HAP-1 (cell line): ENCODE data around the gene NHS.

Experiments
- DNase-seq, 2 experiments: peaks; one replicate each; pipeline ENCODE4 v3.0.0-alpha.2; 2016 to 2020; ENCODE audit warnings: low spot score in 2 of 2
- H3K27me3 ChIP-seq: fragments of 250-450 bp; sonication (Bioruptor Pico); 2 replicates; pipeline ENCODE4 v1.5.1; 2020; ENCODE audit warnings: low read depth, mild to moderate bottlenecking, moderate library complexity
- H3K36me3 ChIP-seq: fragments of 250-450 bp; sonication (Bioruptor Pico); replicated peaks from 2 replicates; pipeline ENCODE4 v1.5.1; 2020; ENCODE audit warnings: mild to moderate bottlenecking
- H3K4me1 ChIP-seq: fragments of 250-450 bp; sonication (Bioruptor Pico); 2 replicates; pipeline ENCODE4 v1.5.1; 2020; ENCODE audit warnings: mild to moderate bottlenecking
- H3K4me3 ChIP-seq: fragments of 250-450 bp; sonication (Bioruptor Pico); 2 replicates; pipeline ENCODE4 v1.5.1; 2020; ENCODE audit warnings: mild to moderate bottlenecking, moderate library complexity
- H3K9me3 ChIP-seq: fragments of 250-450 bp; sonication (Bioruptor Pico); 2 replicates; pipeline ENCODE4 v1.5.1; 2020; ENCODE audit warnings: mild to moderate bottlenecking, moderate library complexity
- in situ Hi-C: fragments of 300-500 bp; cut with MboI; formaldehyde crosslinking; loops from 3 replicates; pipeline ENCODE4 v1.14.3; 2020; ENCODE audit warnings: low sequenced_read_pairs, inconsistent platforms, mixed read lengths

NHS gene

GRCh38 chrX:17587366-17587765 is 212.4 kb downstream of the NHS start:
- DNase-seq = peak; percentile 37 to 67
- H3K36me3 ChIP-seq = no peaks in the 10 kb centered on the region
- in situ Hi-C loops = no loop called here

GRCh38 chrX:17588303-17588702 is 213.3 kb downstream of the NHS start:
- no peaks in the 10 kb centered on the region for H3K36me3 ChIP-seq
- H3K4me1 ChIP-seq = peaks cover 35% of the 10 kb centered on the region
- in situ Hi-C loops = no loop called here
- no peaks in the 10 kb centered on the region for H3K27me3 ChIP-seq
- DNase-seq = no peak
- no peaks in the 10 kb centered on the region for H3K9me3 ChIP-seq
- H3K4me3 ChIP-seq = no peak overlapping the region

More at GRCh38 chrX:17587366-17587765, 212.4 kb downstream of the NHS start:
- no peak overlapping the region for H3K4me3 ChIP-seq
- H3K4me1 ChIP-seq = peaks cover 36% of the 10 kb centered on the region
- H3K27me3 ChIP-seq = no peaks in the 10 kb centered on the region
- no peaks in the 10 kb centered on the region for H3K9me3 ChIP-seq

- H3K27me3 ChIP-seq = no peaks in the 10 kb centered on the region
- DNase-seq = peak; percentile 79 to 80
- no peaks in the 10 kb centered on the region for H3K36me3 ChIP-seq
- no peak overlapping the region for H3K4me3 ChIP-seq
- no peaks in the 10 kb centered on the region for H3K9me3 ChIP-seq
- in situ Hi-C loops = loop anchor here (5.0 to 10.0 kb wide), 2 partner anchors 54 to 94 kb away; no protein-coding TSS in a partner anchor
- H3K4me1 ChIP-seq = peaks cover 30% of the 10 kb centered on the region
These were observed 216.1 kb downstream of the NHS start for GRCh38 chrX:17590892-17591740.

GRCh38 chrX:17591741-17592110 is 216.7 kb downstream of the NHS start:
- Histone ChIP-seq H3K4me1 (peaks cover 29% of the 10 kb centered on the region), H3K4me3 (no peak overlapping the region), H3K9me3 (no peaks in the 10 kb centered on the region), H3K27me3 (no peaks in the 10 kb centered on the region), H3K36me3 (no peaks in the 10 kb centered on the region)
- in situ Hi-C loops = loop anchor here (5.0 to 10.0 kb wide), 2 partner anchors 54 to 93 kb away; no protein-coding TSS in a partner anchor
- DNase-seq = peak in 1 of 2 experiments; percentile 22

GRCh38 chrX:17592117-17592516 is 217.1 kb downstream of the NHS start:
- peak in 1 of 2 experiments; percentile 31 for DNase-seq
- H3K4me1 ChIP-seq = peaks cover 25% of the 10 kb centered on the region
- no peaks in the 10 kb centered on the region for H3K36me3 ChIP-seq
- in situ Hi-C loops = loop anchor here (5.0 to 10.0 kb wide), 2 partner anchors 55 to 93 kb away; no protein-coding TSS in a partner anchor
- no peaks in the 10 kb centered on the region for H3K9me3 ChIP-seq
- H3K27me3 ChIP-seq = no peaks in the 10 kb centered on the region
- no peak overlapping the region for H3K4me3 ChIP-seq

- in situ Hi-C loops = loop anchor here (5.0 to 10.0 kb wide), 2 partner anchors 57 to 90 kb away; no protein-coding TSS in a partner anchor
- no peaks in the 10 kb centered on the region for H3K27me3 ChIP-seq
- no peaks in the 10 kb centered on the region for H3K36me3 ChIP-seq
- H3K4me1 ChIP-seq = peaks cover 16% of the 10 kb centered on the region
- no peaks in the 10 kb centered on the region for H3K9me3 ChIP-seq
- DNase-seq = no peak
- no peak overlapping the region for H3K4me3 ChIP-seq
These were observed 219.7 kb downstream of the NHS start for GRCh38 chrX:17594693-17595092.

- in situ Hi-C loops = loop anchor here (10.0 kb wide), 1 partner anchor 89 kb away; no protein-coding TSS in a partner anchor
- Histone ChIP-seq H3K4me1 (peaks cover 21% of the 10 kb centered on the region), H3K36me3 (no peaks in the 10 kb centered on the region), H3K4me3 (no peak overlapping the region), H3K9me3 (no peaks in the 10 kb centered on the region), H3K27me3 (no peaks in the 10 kb centered on the region)
- no peak for DNase-seq
These were observed 220.5 kb downstream of the NHS start for GRCh38 chrX:17595456-17596035.

GRCh38 chrX:17596061-17596460 is 221.1 kb downstream of the NHS start:
- Histone ChIP-seq H3K36me3 (no peaks in the 10 kb centered on the region), H3K9me3 (no peaks in the 10 kb centered on the region), H3K27me3 (no peaks in the 10 kb centered on the region), H3K4me1 (peaks cover 22% of the 10 kb centered on the region), H3K4me3 (no peak overlapping the region)
- DNase-seq = no peak
- in situ Hi-C loops = loop anchor here (10.0 kb wide), 1 partner anchor 89 kb away; no protein-coding TSS in a partner anchor

GRCh38 chrX:17596546-17597205 is 221.7 kb downstream of the NHS start:
- in situ Hi-C loops = loop anchor here (10.0 kb wide), 1 partner anchor 88 kb away; no protein-coding TSS in a partner anchor
- DNase-seq = no peak
- Histone ChIP-seq H3K4me3 (no peak overlapping the region), H3K9me3 (no peaks in the 10 kb centered on the region), H3K27me3 (no peaks in the 10 kb centered on the region), H3K36me3 (no peaks in the 10 kb centered on the region), H3K4me1 (peaks cover 24% of the 10 kb centered on the region)

GRCh38 chrX:17597327-17597726 is 222.3 kb downstream of the NHS start:
- in situ Hi-C loops = loop anchor here (10.0 kb wide), 1 partner anchor 87 kb away; no protein-coding TSS in a partner anchor
- no peak overlapping the region for H3K4me3 ChIP-seq
- H3K9me3 ChIP-seq = no peaks in the 10 kb centered on the region
- H3K27me3 ChIP-seq = no peaks in the 10 kb centered on the region
- no peaks in the 10 kb centered on the region for H3K36me3 ChIP-seq
- H3K4me1 ChIP-seq = peaks cover 25% of the 10 kb centered on the region
- no peak for DNase-seq

- DNase-seq = no peak
- H3K9me3 ChIP-seq = no peaks in the 10 kb centered on the region
- H3K4me1 ChIP-seq = peaks cover 28% of the 10 kb centered on the region
- H3K27me3 ChIP-seq = no peaks in the 10 kb centered on the region
- H3K4me3 ChIP-seq = no peak overlapping the region
- H3K36me3 ChIP-seq = no peaks in the 10 kb centered on the region
- in situ Hi-C loops = loop anchor here (10.0 kb wide), 1 partner anchor 87 kb away; no protein-coding TSS in a partner anchor
These were observed 222.9 kb downstream of the NHS start for GRCh38 chrX:17597836-17598439.

- DNase-seq = peak; percentile 16 to 85
- H3K27me3 ChIP-seq = no peaks in the 10 kb centered on the region
- H3K9me3 ChIP-seq = no peaks in the 10 kb centered on the region
- H3K4me1 ChIP-seq = peaks cover 33% of the 10 kb centered on the region
- no peak overlapping the region for H3K4me3 ChIP-seq
- in situ Hi-C loops = no loop called here
- no peaks in the 10 kb centered on the region for H3K36me3 ChIP-seq
These were observed 226.6 kb downstream of the NHS start for GRCh38 chrX:17601441-17602200.

- H3K4me3 ChIP-seq = no peak overlapping the region
- no peaks in the 10 kb centered on the region for H3K9me3 ChIP-seq
- no peak for DNase-seq
- peaks cover 33% of the 10 kb centered on the region for H3K4me1 ChIP-seq
- H3K27me3 ChIP-seq = no peaks in the 10 kb centered on the region
- no peaks in the 10 kb centered on the region for H3K36me3 ChIP-seq
- in situ Hi-C loops = no loop called here
These were observed 227.2 kb downstream of the NHS start for GRCh38 chrX:17602245-17602644.
